CD8-positive, alpha-beta memory T cell (primary cell): Measurements from ENCODE around the gene RP9. TPM values are rescaled to one million over a fixed set of nuclear protein-coding genes. Genes with fewer than 3 reads are reported as not detected.

ENCODE experiments used
- CTCF ChIA-PET: fragments of 350-600 bp; sonication (Branson Sonifier 250); formaldehyde crosslinking; loops from one replicate; lab custom pipeline; 2021; ENCODE audit warnings: antibody characterized with exemption; lab: Charles Lee
- POLR2A ChIA-PET: fragments of 350-600 bp; sonication (Branson Sonifier 250); formaldehyde crosslinking; loops from one replicate; lab custom pipeline; 2021; ENCODE audit warnings: antibody characterized with exemption; lab: Charles Lee
- DNase-seq, 5 donors: peaks; one replicate each; pipeline versions ENCODE4 v3.0.0 to v3.0.0-alpha.2; 2020 to 2022; ENCODE audit warnings: mixed read lengths in 1 of 5
- H3K27ac ChIP-seq: one replicate; pipeline ENCODE4 v1.7.0; 2013; ENCODE audit warnings: low read depth, mild to moderate bottlenecking, low read length, moderate library complexity
- H3K27me3 ChIP-seq: 2 replicates; pipeline ENCODE4 v1.7.0; 2013; ENCODE audit warnings: low read length, mild to moderate bottlenecking; ENCODE audit not compliant: insufficient read depth, poor library complexity, severe bottlenecking
- H3K36me3 ChIP-seq: 2 replicates; pipeline ENCODE4 v1.7.0; 2013; ENCODE audit warnings: mild to moderate bottlenecking, low read length, moderate library complexity; ENCODE audit not compliant: insufficient read depth
- H3K4me1 ChIP-seq: 2 replicates; pipeline ENCODE4 v1.7.0; 2013; ENCODE audit warnings: mild to moderate bottlenecking, low read length, moderate library complexity; ENCODE audit not compliant: insufficient read depth
- H3K4me3 ChIP-seq: 2 replicates; pipeline ENCODE4 v1.7.0; 2013; ENCODE audit warnings: mild to moderate bottlenecking, low read length
- H3K9me3 ChIP-seq: 2 replicates; pipeline ENCODE4 v1.7.0; 2013; ENCODE audit warnings: mild to moderate bottlenecking, low read length
- H3K27ac Mint-ChIP-seq, 8 donors: one replicate each; pipeline ENCODE4 v1.8.0; 2020 to 2021; ENCODE audit warnings: mixed read lengths in 8 of 8, mild to moderate bottlenecking in 6 of 8, inconsistent platforms in 3 of 8, moderate library complexity in 3 of 8
- H3K27me3 Mint-ChIP-seq, 2 donors: one replicate each; pipeline ENCODE4 v1.8.0; 2020 to 2021; ENCODE audit warnings: mixed read lengths in 2 of 2, mild to moderate bottlenecking in 1 of 2, moderate library complexity in 1 of 2
- H3K36me3 Mint-ChIP-seq, 3 donors: one replicate each; pipeline ENCODE4 v1.8.0; 2020 to 2021; ENCODE audit warnings: mixed read lengths in 3 of 3, inconsistent platforms in 1 of 3, mild to moderate bottlenecking in 1 of 3
- H3K4me1 Mint-ChIP-seq, 3 donors: one replicate each; pipeline ENCODE4 v1.8.0; 2020 to 2021; ENCODE audit warnings: mixed read lengths in 3 of 3, inconsistent platforms in 1 of 3, mild to moderate bottlenecking in 1 of 3
- H3K4me3 Mint-ChIP-seq, 7 donors: one replicate each; pipeline ENCODE4 v1.8.0; 2020 to 2021; ENCODE audit warnings: mixed read lengths in 7 of 7, mild to moderate bottlenecking in 6 of 7, moderate library complexity in 4 of 7, inconsistent platforms in 2 of 7
- H3K9me3 Mint-ChIP-seq, 5 donors: one replicate each; pipeline ENCODE4 v1.8.0; 2020 to 2022; ENCODE audit warnings: mixed read lengths in 5 of 5, mild to moderate bottlenecking in 3 of 5, moderate library complexity in 2 of 5, inconsistent platforms in 1 of 5
- polyA plus RNA-seq: library from polyadenylated mRNA; unstranded; fragments of 300-500 nt; fragmentation: Illumina TruSeq; gene quantifications from one replicate; pipeline ENCODE4 v1.2.3, GENCODE V29; 2021
- total RNA-seq, 2 experiments: library from RNA; stranded (reverse); gene quantifications; one replicate each; pipeline ENCODE4 v1.2.3, GENCODE V29; 2021

Gene RP9
- total and polyA plus RNA-seq, 3 experiments from 2014 or later: 23.3 to 27.7 (median 26.0) TPM

GRCh38 chr7:33062023-33062781 lies 47.0 kb downstream of the RP9 start, which contains the start of gene NT5C3A:
Gene NT5C3A, minus strand, starts transcription at chr7:33062776. Its CDS starts 71 bp downstream, at chr7:33062705.
- ChIA-PET POLR2A (interaction anchor here (0.6 to 1.5 kb wide), 11 partner anchors 11 to 572 kb away, joined by 3 to 13 read pairs (median 5); partner anchors contain the start of genes AVL9, KBTBD2, LSM5 and RP9), CTCF (interaction anchor here (0.9 to 3.1 kb wide), 10 partner anchors 8 to 172 kb away, joined by 3 to 22 read pairs (median 4); partner anchors contain the start of gene RP9)
- Mint-ChIP-seq H3K36me3 (peaks cover 7 to 23% (median 15%) of the 10 kb centered on the region in 3 donors), H3K9me3 (peaks cover 3 to 9% (median 7%) of the 10 kb centered on the region in 5 donors), H3K4me3 (peak within 1 kb of the TSS; percentile 87 to 98 (median 95)), H3K27me3 (peaks cover 1 to 9% of the 10 kb centered on the region in 2 donors), H3K27ac (peak within 1 kb of the TSS; percentile 85 to 99 (median 96)), H3K4me1 (peaks cover 43 to 56% (median 55%) of the 10 kb centered on the region in 3 donors)
- Histone ChIP-seq H3K27me3 (no peaks in the 10 kb centered on the region), H3K4me3 (peak within 1 kb of the TSS; percentile 82), H3K27ac (peak within 1 kb of the TSS; percentile 82), H3K9me3 (no peaks in the 10 kb centered on the region), H3K4me1 (peaks cover 30% of the 10 kb centered on the region), H3K36me3 (no peaks in the 10 kb centered on the region)
- peak in 3 of 5 donors; percentile 3 to 48 (median 16) for DNase-seq

GRCh38 chr7:33061282-33061937 lies 47.8 kb downstream of the RP9 start:
- Mint-ChIP-seq H3K9me3 (peaks cover 2 to 8% (median 6%) of the 10 kb centered on the region in 5 donors), H3K4me1 (peaks cover 43 to 64% (median 55%) of the 10 kb centered on the region in 3 donors), H3K4me3 (peak overlapping the region; percentile 87 to 98 (median 95)), H3K27me3 (peaks cover 1 to 7% of the 10 kb centered on the region in 2 donors), H3K27ac (peak overlapping the region; percentile 74 to 96 (median 89)), H3K36me3 (peaks cover 7 to 23% (median 13%) of the 10 kb centered on the region in 3 donors)
- H3K9me3 ChIP-seq: no peaks in the 10 kb centered on the region
- H3K4me3 ChIP-seq: peak overlapping the region; percentile 82
- H3K27ac ChIP-seq: peak overlapping the region; percentile 82
- ChIA-PET POLR2A (interaction anchor here (0.8 to 1.5 kb wide), 6 partner anchors 21 to 171 kb away, joined by 3 to 13 read pairs (median 6); partner anchors contain the start of genes KBTBD2 and RP9), CTCF (interaction anchor here (1.0 to 3.1 kb wide), 9 partner anchors 8 to 215 kb away, joined by 3 to 22 read pairs (median 5); partner anchors contain the start of gene RP9)
- no peaks in the 10 kb centered on the region for H3K27me3 ChIP-seq
- H3K36me3 ChIP-seq: no peaks in the 10 kb centered on the region
- no peak for DNase-seq
- H3K4me1 ChIP-seq: peaks cover 30% of the 10 kb centered on the region

GRCh38 chr7:33059635-33060034 lies 49.6 kb downstream of the RP9 start:
- Mint-ChIP-seq H3K27me3 (no peaks in the 10 kb centered on the region), H3K4me3 (peak overlapping the region in 3 of 7 donors; percentile 16 to 20 (median 17)), H3K9me3 (no peaks in the 10 kb centered on the region), H3K36me3 (peaks cover 2 to 25% (median 3%) of the 10 kb centered on the region in 3 donors), H3K27ac (peak overlapping the region in 5 of 8 donors; percentile 9 to 85 (median 34)), H3K4me1 (peaks cover 51 to 81% (median 71%) of the 10 kb centered on the region in 3 donors)
- no peaks in the 10 kb centered on the region for H3K27me3 ChIP-seq
- H3K4me1 ChIP-seq: peaks cover 45% of the 10 kb centered on the region
- no peak for DNase-seq
- ChIA-PET CTCF (interaction anchor here (2.6 kb wide), 1 partner anchor 49 kb away, joined by 6 read pairs; no protein-coding TSS in a partner anchor), POLR2A (no interaction called here)
- no peak overlapping the region for H3K4me3 ChIP-seq
- no peak overlapping the region for H3K27ac ChIP-seq
- no peaks in the 10 kb centered on the region for H3K9me3 ChIP-seq
- no peaks in the 10 kb centered on the region for H3K36me3 ChIP-seq

- Histone ChIP-seq H3K4me1 (peaks cover 47% of the 10 kb centered on the region), H3K36me3 (no peaks in the 10 kb centered on the region), H3K27me3 (no peaks in the 10 kb centered on the region), H3K9me3 (no peaks in the 10 kb centered on the region), H3K4me3 (no peak overlapping the region), H3K27ac (peak overlapping the region; percentile 2)
- Mint-ChIP-seq H3K27me3 (no peaks in the 10 kb centered on the region), H3K9me3 (no peaks in the 10 kb centered on the region), H3K4me3 (peak overlapping the region in 2 of 7 donors; percentile 3 to 13), H3K27ac (peak overlapping the region; percentile 59 to 88 (median 84)), H3K36me3 (peaks cover 0 to 13% (median 2%) of the 10 kb centered on the region in 3 donors), H3K4me1 (peaks cover 50 to 90% (median 84%) of the 10 kb centered on the region in 3 donors)
- ChIA-PET POLR2A (interaction anchor here (2.0 kb wide), 1 partner anchor 14 kb away, joined by 4 read pairs; no protein-coding TSS in a partner anchor), CTCF (interaction anchor here (0.8 to 2.6 kb wide), 5 partner anchors 7 to 209 kb away, joined by 3 to 7 read pairs (median 3); partner anchors contain the start of gene NT5C3A)
- no peak for DNase-seq
Observed at GRCh38 chr7:33055158-33055557, 54.0 kb downstream of the RP9 start.

- POLR2A ChIA-PET: interaction anchor here (0.9 kb wide), 1 partner anchor 164 kb away, joined by 4 read pairs; no protein-coding TSS in a partner anchor
- CTCF ChIA-PET: interaction anchor here (0.8 to 2.6 kb wide), 7 partner anchors 8 to 208 kb away, joined by 3 to 8 read pairs (median 4); partner anchors contain the start of gene NT5C3A
- H3K9me3 ChIP-seq: no peaks in the 10 kb centered on the region
- no peaks in the 10 kb centered on the region for H3K27me3 Mint-ChIP-seq
- H3K36me3 Mint-ChIP-seq: peaks cover 0 to 9% (median 0%) of the 10 kb centered on the region in 3 donors
- H3K27ac ChIP-seq: peak overlapping the region; percentile 39
- H3K36me3 ChIP-seq: no peaks in the 10 kb centered on the region
- no peaks in the 10 kb centered on the region for H3K27me3 ChIP-seq
- H3K4me1 ChIP-seq: peaks cover 43% of the 10 kb centered on the region
- H3K9me3 Mint-ChIP-seq: no peaks in the 10 kb centered on the region
- DNase-seq: peak in 1 of 5 donors; percentile 12
- peak overlapping the region; percentile 59 to 92 (median 86) for H3K27ac Mint-ChIP-seq
- no peak overlapping the region for H3K4me3 ChIP-seq
- H3K4me3 Mint-ChIP-seq: peak overlapping the region in 4 of 7 donors; percentile 4 to 73 (median 62)
- H3K4me1 Mint-ChIP-seq: peaks cover 46 to 86% (median 78%) of the 10 kb centered on the region in 3 donors
Observed at GRCh38 chr7:33054261-33054964, 54.8 kb downstream of the RP9 start.

- no peaks in the 10 kb centered on the region for H3K27me3 ChIP-seq
- H3K9me3 ChIP-seq: no peaks in the 10 kb centered on the region
- no peak overlapping the region for H3K4me3 ChIP-seq
- peak overlapping the region in 3 of 7 donors; percentile 3 to 63 (median 20) for H3K4me3 Mint-ChIP-seq
- peaks cover 0 to 7% (median 0%) of the 10 kb centered on the region in 3 donors for H3K36me3 Mint-ChIP-seq
- POLR2A ChIA-PET: interaction anchor here (0.9 kb wide), 1 partner anchor 163 kb away, joined by 4 read pairs; no protein-coding TSS in a partner anchor
- no peaks in the 10 kb centered on the region for H3K27me3 Mint-ChIP-seq
- no peak for DNase-seq
- H3K9me3 Mint-ChIP-seq: no peaks in the 10 kb centered on the region
- H3K4me1 ChIP-seq: peaks cover 36% of the 10 kb centered on the region
- CTCF ChIA-PET: interaction anchor here (1.4 to 2.6 kb wide), 4 partner anchors 9 to 207 kb away, joined by 3 to 8 read pairs (median 6); partner anchors contain the start of gene NT5C3A
- peaks cover 43 to 86% (median 78%) of the 10 kb centered on the region in 3 donors for H3K4me1 Mint-ChIP-seq
- H3K27ac ChIP-seq: peak overlapping the region; percentile 39
- no peaks in the 10 kb centered on the region for H3K36me3 ChIP-seq
- H3K27ac Mint-ChIP-seq: peak overlapping the region in 7 of 8 donors; percentile 72 to 92 (median 88)
Observed at GRCh38 chr7:33053721-33054120, 55.5 kb downstream of the RP9 start.
